ENCODE results near the gene ARFGEF3.

ARFGEF3 gene

GRCh38 chr6:138255443-138255842, 93.7 kb downstream of the ARFGEF3 start:
- Histone ChIP-seq H3K23ac (ENCODE audit: low read length in 2 of 2) (no peak overlapping the region), H3K4ac (ENCODE audit: low read depth in 1 of 2, low read length in 2 of 2) (no peak overlapping the region), H3K9ac (ENCODE audit: low read length) (no peak overlapping the region), H2BK15ac (ENCODE audit: low read depth, poor library complexity, severe bottlenecking) (no peak overlapping the region), H3K36me3 (ENCODE audit: control insufficient read depth in 1 of 2, insufficient read depth in 2 of 2, low read depth in 1 of 2, low read length in 2 of 2) (no peaks in the 10 kb centered on the region), H2BK5ac (ENCODE audit: low read depth, low read length, poor library complexity, severe bottlenecking) (no peak overlapping the region), H2BK120ac (ENCODE audit: low read depth, low read length) (no peak overlapping the region), H3K4me1 (ENCODE audit: control insufficient read depth, insufficient read depth, low read depth, low read length) (no peaks in the 10 kb centered on the region), H3K9me3 (ENCODE audit: control insufficient read depth, low read length) (no peaks in the 10 kb centered on the region), H2BK12ac (ENCODE audit: low read length in 2 of 2) (no peak overlapping the region), H4K91ac (ENCODE audit: low read length) (no peak overlapping the region), H4K8ac (ENCODE audit: low read length) (no peak overlapping the region), H3K27ac (ENCODE audit: low read length, poor library complexity, severe bottlenecking) (no peak overlapping the region), H3K14ac (ENCODE audit: low read length in 2 of 2) (no peak overlapping the region), H3K79me1 (replicated peaks; ENCODE audit: low read length, poor library complexity, severe bottlenecking) (no peaks in the 10 kb centered on the region), H3K4me2 (ENCODE audit: low read length, poor library complexity, severe bottlenecking) (no peak overlapping the region), H3K27me3 (ENCODE audit: control insufficient read depth in 1 of 2, insufficient read depth in 1 of 2, low read length in 2 of 2) (peaks cover 0 to 5% of the 10 kb centered on the region in 2 experiments), H3K4me3 (ENCODE audit: insufficient read depth in 1 of 2, low read depth in 1 of 2, low read length in 2 of 2) (no peak overlapping the region), H2AK5ac (ENCODE audit: low read length, severe bottlenecking) (no peak overlapping the region), H3K18ac (ENCODE audit: low read depth in 1 of 2, low read length in 2 of 2) (no peak overlapping the region), H2AFZ (ENCODE audit: low read depth, low read length) (no peak overlapping the region)
- no peak for DNase-seq
- 93% methylated on average over 17 of the region's 20 CpGs for WGBS

- Histone ChIP-seq H3K18ac (ENCODE audit: low read depth in 1 of 2, low read length in 2 of 2) (no peak overlapping the region), H3K27ac (ENCODE audit: low read length, poor library complexity, severe bottlenecking) (no peak overlapping the region), H2AFZ (ENCODE audit: low read depth, low read length) (no peak overlapping the region), H3K4me2 (ENCODE audit: low read length, poor library complexity, severe bottlenecking) (no peak overlapping the region), H3K14ac (ENCODE audit: low read length in 2 of 2) (no peak overlapping the region), H3K23ac (ENCODE audit: low read length in 2 of 2) (no peak overlapping the region), H2BK5ac (ENCODE audit: low read depth, low read length, poor library complexity, severe bottlenecking) (no peak overlapping the region), H3K36me3 (ENCODE audit: control insufficient read depth in 1 of 2, insufficient read depth in 2 of 2, low read depth in 1 of 2, low read length in 2 of 2) (no peaks in the 10 kb centered on the region), H3K79me1 (replicated peaks; ENCODE audit: low read length, poor library complexity, severe bottlenecking) (no peaks in the 10 kb centered on the region), H3K9ac (ENCODE audit: low read length) (no peak overlapping the region), H2AK5ac (ENCODE audit: low read length, severe bottlenecking) (no peak overlapping the region), H2BK15ac (ENCODE audit: low read depth, poor library complexity, severe bottlenecking) (no peak overlapping the region), H3K4me3 (ENCODE audit: insufficient read depth in 1 of 2, low read depth in 1 of 2, low read length in 2 of 2) (no peak overlapping the region), H3K9me3 (ENCODE audit: control insufficient read depth, low read length) (no peaks in the 10 kb centered on the region), H3K27me3 (ENCODE audit: control insufficient read depth in 1 of 2, insufficient read depth in 1 of 2, low read length in 2 of 2) (peaks cover 0 to 5% of the 10 kb centered on the region in 2 experiments), H3K4me1 (ENCODE audit: control insufficient read depth, insufficient read depth, low read depth, low read length) (no peaks in the 10 kb centered on the region), H3K4ac (ENCODE audit: low read depth in 1 of 2, low read length in 2 of 2) (no peak overlapping the region), H2BK120ac (ENCODE audit: low read depth, low read length) (no peak overlapping the region), H4K8ac (ENCODE audit: low read length) (no peak overlapping the region), H2BK12ac (ENCODE audit: low read length in 2 of 2) (no peak overlapping the region), H4K91ac (ENCODE audit: low read length) (no peak overlapping the region)
- no peak for DNase-seq
- 91% methylated on average over 1 of the region's 1 CpG for WGBS
Measured at GRCh38 chr6:138257638-138258040, 95.9 kb downstream of the ARFGEF3 start.

GRCh38 chr6:138258197-138258596, 96.5 kb downstream of the ARFGEF3 start:
- WGBS, result 92% methylated on average over 3 of the region's 6 CpGs
- Histone ChIP-seq H2AK5ac (ENCODE audit: low read length, severe bottlenecking) (no peak overlapping the region), H3K18ac (ENCODE audit: low read depth in 1 of 2, low read length in 2 of 2) (no peak overlapping the region), H3K4me1 (ENCODE audit: control insufficient read depth, insufficient read depth, low read depth, low read length) (no peaks in the 10 kb centered on the region), H3K9ac (ENCODE audit: low read length) (no peak overlapping the region), H2BK5ac (ENCODE audit: low read depth, low read length, poor library complexity, severe bottlenecking) (no peak overlapping the region), H3K27ac (ENCODE audit: low read length, poor library complexity, severe bottlenecking) (no peak overlapping the region), H3K4ac (ENCODE audit: low read depth in 1 of 2, low read length in 2 of 2) (no peak overlapping the region), H4K8ac (ENCODE audit: low read length) (no peak overlapping the region), H3K79me1 (replicated peaks; ENCODE audit: low read length, poor library complexity, severe bottlenecking) (no peaks in the 10 kb centered on the region), H2BK12ac (ENCODE audit: low read length in 2 of 2) (no peak overlapping the region), H3K23ac (ENCODE audit: low read length in 2 of 2) (no peak overlapping the region), H3K4me3 (ENCODE audit: insufficient read depth in 1 of 2, low read depth in 1 of 2, low read length in 2 of 2) (no peak overlapping the region), H3K14ac (ENCODE audit: low read length in 2 of 2) (no peak overlapping the region), H2AFZ (ENCODE audit: low read depth, low read length) (no peak overlapping the region), H3K4me2 (ENCODE audit: low read length, poor library complexity, severe bottlenecking) (no peak overlapping the region), H3K36me3 (ENCODE audit: control insufficient read depth in 1 of 2, insufficient read depth in 2 of 2, low read depth in 1 of 2, low read length in 2 of 2) (no peaks in the 10 kb centered on the region), H2BK15ac (ENCODE audit: low read depth, poor library complexity, severe bottlenecking) (no peak overlapping the region), H2BK120ac (ENCODE audit: low read depth, low read length) (no peak overlapping the region), H3K9me3 (ENCODE audit: control insufficient read depth, low read length) (no peaks in the 10 kb centered on the region), H3K27me3 (ENCODE audit: control insufficient read depth in 1 of 2, insufficient read depth in 1 of 2, low read length in 2 of 2) (peaks cover 0 to 5% of the 10 kb centered on the region in 2 experiments), H4K91ac (ENCODE audit: low read length) (no peak overlapping the region)
- no peak for DNase-seq

GRCh38 chr6:138258991-138259390, 97.3 kb downstream of the ARFGEF3 start:
- Histone ChIP-seq H3K14ac (ENCODE audit: low read length in 2 of 2) (no peak overlapping the region), H3K27me3 (ENCODE audit: control insufficient read depth in 1 of 2, insufficient read depth in 1 of 2, low read length in 2 of 2) (peaks cover 0 to 5% of the 10 kb centered on the region in 2 experiments), H2AFZ (ENCODE audit: low read depth, low read length) (no peak overlapping the region), H2BK12ac (ENCODE audit: low read length in 2 of 2) (no peak overlapping the region), H2BK5ac (ENCODE audit: low read depth, low read length, poor library complexity, severe bottlenecking) (no peak overlapping the region), H3K9me3 (ENCODE audit: control insufficient read depth, low read length) (no peaks in the 10 kb centered on the region), H2BK15ac (ENCODE audit: low read depth, poor library complexity, severe bottlenecking) (no peak overlapping the region), H3K4me1 (ENCODE audit: control insufficient read depth, insufficient read depth, low read depth, low read length) (no peaks in the 10 kb centered on the region), H3K4me3 (ENCODE audit: insufficient read depth in 1 of 2, low read depth in 1 of 2, low read length in 2 of 2) (no peak overlapping the region), H3K23ac (ENCODE audit: low read length in 2 of 2) (no peak overlapping the region), H4K8ac (ENCODE audit: low read length) (no peak overlapping the region), H4K91ac (ENCODE audit: low read length) (no peak overlapping the region), H2AK5ac (ENCODE audit: low read length, severe bottlenecking) (no peak overlapping the region), H2BK120ac (ENCODE audit: low read depth, low read length) (no peak overlapping the region), H3K18ac (ENCODE audit: low read depth in 1 of 2, low read length in 2 of 2) (no peak overlapping the region), H3K4me2 (ENCODE audit: low read length, poor library complexity, severe bottlenecking) (no peak overlapping the region), H3K79me1 (replicated peaks; ENCODE audit: low read length, poor library complexity, severe bottlenecking) (no peaks in the 10 kb centered on the region), H3K9ac (ENCODE audit: low read length) (no peak overlapping the region), H3K27ac (ENCODE audit: low read length, poor library complexity, severe bottlenecking) (no peak overlapping the region), H3K4ac (ENCODE audit: low read depth in 1 of 2, low read length in 2 of 2) (no peak overlapping the region), H3K36me3 (ENCODE audit: control insufficient read depth in 1 of 2, insufficient read depth in 2 of 2, low read depth in 1 of 2, low read length in 2 of 2) (no peaks in the 10 kb centered on the region)
- 80% methylated on average over 6 of the region's 6 CpGs for WGBS
- no peak for DNase-seq
